GM19239 (cell line): ENCODE results near the gene KRTAP10-7.
"Not testable (repeated sequence)": the region's sequence is repeated elsewhere in the genome, so short reads cannot be mapped to it uniquely, and the experiment has no call there.

Experiments
- DNase-seq: peaks from one replicate; pipeline ENCODE4 v3.0.0; 2011; ENCODE audit warnings: low spot score; ENCODE audit not compliant: insufficient read length
- FAIRE-seq: peaks from 2 replicates; lab custom pipeline; 2011; peaks lifted over from hg19 to GRCh38; lab: Jason Lieb, UNC

The KRTAP10-7 gene

GRCh38 chr21:44589586-44590305, 10.7 kb upstream of the KRTAP10-7 start:
- FAIRE-seq (no peak), DNase-seq (no peak)

GRCh38 chr21:44590311-44590721, 10.1 kb upstream of the KRTAP10-7 start:
- FAIRE-seq = no peak
- no peak for DNase-seq

- not testable (repeated sequence) for DNase-seq, FAIRE-seq
These were observed 9.2 kb upstream of the KRTAP10-7 start for GRCh38 chr21:44590897-44591800.

GRCh38 chr21:44591801-44592130, 8.6 kb upstream of the KRTAP10-7 start:
- not testable (repeated sequence) for FAIRE-seq, DNase-seq

GRCh38 chr21:44592446-44593311, 7.7 kb upstream of the KRTAP10-7 start, which contains the start of gene KRTAP10-6:
KRTAP10-6 (minus strand) TSS chr21:44592505; CDS start chr21:44592484, 21 bp downstream.
- FAIRE-seq (no peak), DNase-seq (no peak)

GRCh38 chr21:44593598-44594405, 6.6 kb upstream of the KRTAP10-7 start:
- DNase-seq (no peak), FAIRE-seq (no peak)

- DNase-seq (no peak), FAIRE-seq (no peak)
These were observed 5.9 kb upstream of the KRTAP10-7 start for GRCh38 chr21:44594406-44594916.

- FAIRE-seq = no peak
- DNase-seq = no peak
These were observed 4.9 kb upstream of the KRTAP10-7 start for GRCh38 chr21:44595524-44595923.

GRCh38 chr21:44596068-44596725, 4.2 kb upstream of the KRTAP10-7 start:
- DNase-seq (no peak), FAIRE-seq (no peak)

- FAIRE-seq = no peak
- DNase-seq = no peak
These were observed 2.3 kb upstream of the KRTAP10-7 start for GRCh38 chr21:44598061-44598460.

- DNase-seq = no peak
- FAIRE-seq = no peak
These were observed 950 bp upstream of the KRTAP10-7 start for GRCh38 chr21:44599264-44600029.

GRCh38 chr21:44601091-44601490, 694 bp downstream of the KRTAP10-7 start:
- FAIRE-seq, DNase-seq: not testable (repeated sequence)

- DNase-seq = no peak
- no peak for FAIRE-seq
These were observed 1.4 kb downstream of the KRTAP10-7 start for GRCh38 chr21:44601596-44602462.

GRCh38 chr21:44602463-44602850, 2.1 kb downstream of the KRTAP10-7 start:
- DNase-seq = no peak
- FAIRE-seq = no peak

GRCh38 chr21:44603109-44603875, 2.9 kb downstream of the KRTAP10-7 start:
- DNase-seq (no peak), FAIRE-seq (no peak)

GRCh38 chr21:44603911-44604310, 3.5 kb downstream of the KRTAP10-7 start:
- no peak for FAIRE-seq
- DNase-seq = no peak
